Activated CD4-positive, alpha-beta T cell treated with anti-CD3 and anti-CD28 coated beads for 36 hours (primary cell): ENCODE results near the gene KCNQ4. TPM values are rescaled to one million over a fixed set of nuclear protein-coding genes. Genes with fewer than 3 reads are reported as not detected.

Source experiments
- microRNA-seq: library from miRNA; unstranded; fragments of <30 nt; microRNA quantifications from one replicate; pipeline ENCODE4 v1.2.0, GENCODE V29; 2021; ENCODE audit warnings: borderline replicate concordance
- total RNA-seq, 2 experiments: library from RNA; stranded (reverse); gene quantifications; one replicate each; pipeline ENCODE4 v1.2.3, GENCODE V29; 2021

KCNQ4 gene
- total RNA-seq, 2 experiments from 2014 or later: 0.43 to 0.58 TPM

Small RNA genes within 50 kb of the gene (microRNA-seq; reads per million reads assigned to microRNA genes)
- gene MIR30C1 (78.6 reads per million, percentile 61 among the genes with 10 or more reads in this experiment), gene MIR30E (5,500 reads per million, percentile 95 among the genes with 10 or more reads in this experiment)

Other genes starting within 250 kb of the KCNQ4 start
- gene RIMS3, start 118.1 kb upstream of the KCNQ4 start, total RNA-seq: 1 to 10 TPM; 2.7 TPM
- gene NFYC, start 92.1 kb upstream of the KCNQ4 start, total RNA-seq: 10 to 100 TPM; 53.6 to 85.4 TPM
- 1 to 10 TPM; 1.6 to 3.0 TPM for gene CITED4, start 78.6 kb downstream of the KCNQ4 start, total RNA-seq
- gene CTPS1, start 195.9 kb downstream of the KCNQ4 start, total RNA-seq: 100 to 1,000 TPM in 1 of 2 experiments, 10 to 100 TPM in 1; 89.5 to 106 TPM
- under 1 TPM; 0.14 TPM for gene SLFNL1, start 237.9 kb downstream of the KCNQ4 start, total RNA-seq